ENCODE measurements around the gene MRPL55.

The MRPL55 gene

GRCh38 chr1:228070173-228070572 lies 38.9 kb downstream of the MRPL55 start:
- no peak for ATAC-seq
- TF ChIP-seq ZNF8 (CRISPR knock-in tag; IDR thresholded peaks at IDR 0.05) (no peak), BACH2 (CRISPR knock-in tag; IDR thresholded peaks at IDR 0.05; ENCODE audit: borderline replicate concordance) (no peak), RARB (CRISPR knock-in tag; IDR thresholded peaks at IDR 0.05) (no peak), TCF4 (CRISPR knock-in tag; IDR thresholded peaks at IDR 0.05; ENCODE audit: borderline replicate concordance) (no peak), ISL1 (CRISPR knock-in tag; IDR thresholded peaks at IDR 0.05) (no peak), GLIS3 (CRISPR knock-in tag; IDR thresholded peaks at IDR 0.05) (no peak), ESRRG (CRISPR knock-in tag; IDR thresholded peaks at IDR 0.05) (no peak), ZC3H10 (CRISPR knock-in tag; IDR thresholded peaks at IDR 0.05) (no peak), TOX (CRISPR knock-in tag; IDR thresholded peaks at IDR 0.05; ENCODE audit: borderline replicate concordance) (no peak)

- no peak for TF ChIP-seq CSRNP3 (CRISPR knock-in tag; IDR thresholded peaks at IDR 0.05)
- no peak for TF ChIP-seq ZNF70 (CRISPR knock-in tag; IDR thresholded peaks at IDR 0.05)
- no peak for TF ChIP-seq TOX (CRISPR knock-in tag; IDR thresholded peaks at IDR 0.05; ENCODE audit: borderline replicate concordance)
- no peak for TF ChIP-seq ZNF8 (CRISPR knock-in tag; IDR thresholded peaks at IDR 0.05)
- TF ChIP-seq GLIS3 (CRISPR knock-in tag; IDR thresholded peaks at IDR 0.05): no peak
- no peak for TF ChIP-seq ESRRG (CRISPR knock-in tag; IDR thresholded peaks at IDR 0.05)
- TF ChIP-seq POU6F1 (CRISPR knock-in tag; IDR thresholded peaks at IDR 0.05; ENCODE audit: borderline replicate concordance, low read depth): no peak
- no peak for TF ChIP-seq PPARA (CRISPR knock-in tag; IDR thresholded peaks at IDR 0.05; ENCODE audit: borderline replicate concordance)
- no peak for TF ChIP-seq PATZ1 (CRISPR knock-in tag; IDR thresholded peaks at IDR 0.05; ENCODE audit: borderline replicate concordance)
- TF ChIP-seq ZFP3 (CRISPR knock-in tag; IDR thresholded peaks at IDR 0.05): no peak
- TF ChIP-seq ISL1 (CRISPR knock-in tag; IDR thresholded peaks at IDR 0.05): no peak
- no peak for ATAC-seq
Measured at GRCh38 chr1:228068359-228068758, 40.7 kb downstream of the MRPL55 start.

GRCh38 chr1:228066891-228067654 lies 42.0 kb downstream of the MRPL55 start:
- TF ChIP-seq ZNF8 (CRISPR knock-in tag; IDR thresholded peaks at IDR 0.05) (no peak), TCF4 (CRISPR knock-in tag; IDR thresholded peaks at IDR 0.05; ENCODE audit: borderline replicate concordance) (no peak), CREB5 (CRISPR knock-in tag; IDR thresholded peaks at IDR 0.05; ENCODE audit: low read depth) (no peak), POU6F1 (CRISPR knock-in tag; IDR thresholded peaks at IDR 0.05; ENCODE audit: borderline replicate concordance, low read depth) (no peak), ZNF565 (CRISPR knock-in tag; conservative IDR thresholded peaks at IDR 0.05; ENCODE audit: low read depth) (no peak), ARNTL (CRISPR knock-in tag; IDR thresholded peaks at IDR 0.05; ENCODE audit: borderline replicate concordance, low read depth) (no peak)
- ATAC-seq: no peak

- no peak for ATAC-seq
- no peak for TF ChIP-seq RARB (CRISPR knock-in tag; IDR thresholded peaks at IDR 0.05)
- TF ChIP-seq ZFP3 (CRISPR knock-in tag; IDR thresholded peaks at IDR 0.05): no peak
- TF ChIP-seq ZNF565 (CRISPR knock-in tag; conservative IDR thresholded peaks at IDR 0.05; ENCODE audit: low read depth): no peak
- no peak for TF ChIP-seq ISL1 (CRISPR knock-in tag; IDR thresholded peaks at IDR 0.05)
- no peak for TF ChIP-seq OSR1 (CRISPR knock-in tag; IDR thresholded peaks at IDR 0.05)
- TF ChIP-seq TSHZ2 (CRISPR knock-in tag; IDR thresholded peaks at IDR 0.05): no peak
Measured at GRCh38 chr1:228066416-228066815, 42.7 kb downstream of the MRPL55 start.

Data from SK-N-SH treated with all-trans-retinoic acid at 6 μM for 48 hours (cell line).